Breast epithelium (tissue), 4 donors: Measurements from ENCODE around the gene MYO5B. TPM values are rescaled to one million over a fixed set of nuclear protein-coding genes. Genes with fewer than 3 reads are reported as not detected.

Source experiments
- DNase-seq, 2 donors: peaks; one replicate each; pipeline ENCODE4 v3.0.0-alpha.2; 2019; ENCODE audit warnings: low spot score in 2 of 2
- H3K27ac ChIP-seq, 2 donors: fragments of 200-600 bp; sonication (generic) in 1 of 2; one replicate each; pipeline ENCODE4 v1.5.1; 2016 to 2019; ENCODE audit warnings: mild to moderate bottlenecking in 1 of 2
- H3K27me3 ChIP-seq, 2 donors: fragments of 200-600 bp; sonication (generic) in 1 of 2; one replicate each; pipeline versions ENCODE4 v1.5.1 to v1.6.0; 2017 to 2019; ENCODE audit warnings: control low read depth in 1 of 2, mild to moderate bottlenecking in 1 of 2
- H3K36me3 ChIP-seq: fragments of 200-600 bp; one replicate; pipeline ENCODE4 v1.5.1; 2019
- H3K4me1 ChIP-seq, 2 donors: fragments of 200-600 bp; sonication (generic); one replicate each; pipeline ENCODE4 v1.5.1; 2016 to 2019; ENCODE audit warnings: control low read depth in 1 of 2
- H3K4me3 ChIP-seq, 3 donors: fragments of 200-600 bp; sonication (generic); 1 replicate in 2 of 3; 2 replicates in 1 of 3; pipeline ENCODE4 v1.5.1; 2016 to 2019; ENCODE audit warnings: mild to moderate bottlenecking in 3 of 3, moderate library complexity in 2 of 3
- H3K9me3 ChIP-seq, 2 donors: fragments of 200-600 bp; sonication (generic) in 1 of 2; one replicate each; pipeline ENCODE4 v1.5.1; 2016 to 2019; ENCODE audit warnings: control low read depth in 1 of 2
- POLR2A ChIP-seq: fragments of 450-650 bp; IDR thresholded peaks from one replicate; pipeline ENCODE4 v1.6.1; 2016; ENCODE audit warnings: antibody characterized with exemption, mild to moderate bottlenecking, moderate library complexity
- POLR2AphosphoS5 ChIP-seq, 3 donors: sonication (generic); formaldehyde crosslinking; IDR thresholded peaks; one replicate each; pipeline ENCODE4 v1.6.1; 2017; ENCODE audit warnings: antibody characterized with exemption in 3 of 3
- intact Hi-C: fragments of 100-400 bp; cut with DNase I; formaldehyde crosslinking; loops from one replicate; pipeline ENCODE4 v1.15.1; 2023; ENCODE audit warnings: low total_unique reads
- total RNA-seq, 3 donors: library from RNA; depleted of rRNA; stranded (reverse); fragments of >200 nt; gene quantifications; one replicate each; pipeline ENCODE4 v1.1.0, GENCODE V29; 2016
- TF ChIP-seq, protein P1 (sequence below), 3 donors: fragments of 450-650 bp; IDR thresholded peaks; one replicate each; pipeline ENCODE4 v1.5.1; 2016 to 2017; ENCODE audit warnings: antibody characterized with exemption in 3 of 3, mild to moderate bottlenecking in 3 of 3, moderate library complexity in 3 of 3

The MYO5B gene
- total RNA-seq, 3 donors from 2014 or later, result 2.4 to 53.1 (median 22.0) TPM

GRCh38 chr18:50199921-50200320 is 5.0 kb upstream of the MYO5B start:
- H3K27me3 ChIP-seq, result no peaks in the 10 kb centered on the region
- intact Hi-C loops, result no loop called here
- TF ChIP-seq POLR2A (no peak), POLR2AphosphoS5 (IDR thresholded peaks at IDR 0.05) (no peak)
- TF ChIP-seq, protein P1, sequence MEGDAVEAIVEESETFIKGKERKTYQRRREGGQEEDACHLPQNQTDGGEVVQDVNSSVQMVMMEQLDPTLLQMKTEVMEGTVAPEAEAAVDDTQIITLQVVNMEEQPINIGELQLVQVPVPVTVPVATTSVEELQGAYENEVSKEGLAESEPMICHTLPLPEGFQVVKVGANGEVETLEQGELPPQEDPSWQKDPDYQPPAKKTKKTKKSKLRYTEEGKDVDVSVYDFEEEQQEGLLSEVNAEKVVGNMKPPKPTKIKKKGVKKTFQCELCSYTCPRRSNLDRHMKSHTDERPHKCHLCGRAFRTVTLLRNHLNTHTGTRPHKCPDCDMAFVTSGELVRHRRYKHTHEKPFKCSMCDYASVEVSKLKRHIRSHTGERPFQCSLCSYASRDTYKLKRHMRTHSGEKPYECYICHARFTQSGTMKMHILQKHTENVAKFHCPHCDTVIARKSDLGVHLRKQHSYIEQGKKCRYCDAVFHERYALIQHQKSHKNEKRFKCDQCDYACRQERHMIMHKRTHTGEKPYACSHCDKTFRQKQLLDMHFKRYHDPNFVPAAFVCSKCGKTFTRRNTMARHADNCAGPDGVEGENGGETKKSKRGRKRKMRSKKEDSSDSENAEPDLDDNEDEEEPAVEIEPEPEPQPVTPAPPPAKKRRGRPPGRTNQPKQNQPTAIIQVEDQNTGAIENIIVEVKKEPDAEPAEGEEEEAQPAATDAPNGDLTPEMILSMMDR (IDR thresholded peaks at IDR 0.05), result no peak

DNA sequence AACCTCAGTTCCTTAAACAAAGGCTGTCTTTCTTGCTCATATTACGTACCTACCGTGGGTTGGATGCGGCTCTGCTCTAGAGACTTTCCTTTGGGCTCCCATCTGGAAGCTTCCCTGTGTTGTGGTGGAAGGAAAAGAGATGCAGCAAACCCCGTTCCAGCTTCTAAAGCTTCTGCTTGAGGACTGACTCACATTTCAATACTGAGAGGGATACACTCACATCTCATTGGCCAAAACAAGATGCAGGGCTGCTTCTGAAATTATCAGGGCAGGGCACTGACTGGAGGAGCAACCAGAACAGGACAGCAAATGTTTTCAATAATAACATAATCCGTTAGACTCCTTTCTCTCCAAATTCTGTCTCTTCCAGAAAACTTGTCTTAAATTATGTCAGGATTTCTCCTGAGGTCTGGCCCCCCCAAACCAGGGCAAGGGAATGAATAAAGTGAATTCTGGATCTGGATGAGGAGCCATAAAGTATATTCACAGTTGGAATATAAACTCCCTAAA is 4.5 kb upstream of the MYO5B start:
- Histone ChIP-seq H3K27me3 (no peaks in the 10 kb centered on the region), H3K4me1 (no peaks in the 10 kb centered on the region), H3K4me3 (no peak overlapping the region), H3K36me3 (no peaks in the 10 kb centered on the region), H3K27ac (no peak overlapping the region), H3K9me3 (no peaks in the 10 kb centered on the region)
- no peak for DNase-seq
- intact Hi-C loops, result no loop called here
- no peak for TF ChIP-seq POLR2AphosphoS5 (IDR thresholded peaks at IDR 0.05)
- TF ChIP-seq, protein P1 (IDR thresholded peaks at IDR 0.05), result no peak
- TF ChIP-seq POLR2A, result no peak

More at GRCh38 chr18:50199921-50200320, 5.0 kb upstream of the MYO5B start:
- no peaks in the 10 kb centered on the region for H3K36me3 ChIP-seq
- H3K4me1 ChIP-seq, result no peaks in the 10 kb centered on the region
- no peak for DNase-seq
- H3K9me3 ChIP-seq, result no peaks in the 10 kb centered on the region
- H3K27ac ChIP-seq, result no peak overlapping the region
- no peak overlapping the region for H3K4me3 ChIP-seq

- H3K27me3 ChIP-seq, result peaks cover 0 to 3% of the 10 kb centered on the region in 2 donors
- no peak overlapping the region for H3K27ac ChIP-seq
- no peaks in the 10 kb centered on the region for H3K9me3 ChIP-seq
- TF ChIP-seq POLR2A (no peak), POLR2AphosphoS5 (IDR thresholded peaks at IDR 0.05) (no peak)
- TF ChIP-seq, protein P1 (IDR thresholded peaks at IDR 0.05), result no peak
- intact Hi-C loops, result no loop called here
- peaks cover 0 to 3% of the 10 kb centered on the region in 2 donors for H3K4me1 ChIP-seq
- DNase-seq, result no peak
- no peak overlapping the region for H3K4me3 ChIP-seq
- H3K36me3 ChIP-seq, result no peaks in the 10 kb centered on the region
Measured at GRCh38 chr18:50196261-50196660, 1.3 kb upstream of the MYO5B start.

GRCh38 chr18:50195689-50196088 is 742 bp upstream of the MYO5B start:
- DNase-seq, result no peak
- intact Hi-C loops, result no loop called here
- no peak overlapping the region for H3K27ac ChIP-seq

More at GRCh38 chr18:50195689-50196088, 742 bp upstream of the MYO5B start:
- Histone ChIP-seq H3K27me3 (peaks cover 0 to 3% of the 10 kb centered on the region in 2 donors), H3K4me3 (peak overlapping the region in 1 of 3 donors; percentile 88), H3K36me3 (no peaks in the 10 kb centered on the region), H3K4me1 (peaks cover 0 to 3% of the 10 kb centered on the region in 2 donors), H3K9me3 (no peaks in the 10 kb centered on the region)
- no peak for TF ChIP-seq POLR2AphosphoS5 (IDR thresholded peaks at IDR 0.05)
- no peak for TF ChIP-seq POLR2A
- TF ChIP-seq, protein P1 (IDR thresholded peaks at IDR 0.05), result no peak
